Measurements from ENCODE around the gene SLC1A1. TPM values are rescaled to one million over a fixed set of nuclear protein-coding genes. Genes with fewer than 3 reads are reported as not detected.

Gene SLC1A1
- total RNA-seq, 1 donor from 2014 or later = 52.7 TPM

GRCh38 chr9:4490705-4491625, 697 bp downstream of the SLC1A1 start:
- no peaks in the 10 kb centered on the region for H3K9me3 ChIP-seq
- H3K27ac ChIP-seq = peak overlapping the region; percentile 65
- no peak for ATAC-seq
- no peaks in the 10 kb centered on the region for H3K36me3 ChIP-seq
- H3K4me1 ChIP-seq = peaks cover 14% of the 10 kb centered on the region
- H3K27me3 ChIP-seq = no peaks in the 10 kb centered on the region
- DNase-seq = peak; percentile 66
- peak overlapping the region; percentile 72 for H3K4me3 ChIP-seq
- TF ChIP-seq CTCF (IDR thresholded peaks at IDR 0.05) = no peak
- intact Hi-C loops (cut with DNase I) = no loop called here

DNA sequence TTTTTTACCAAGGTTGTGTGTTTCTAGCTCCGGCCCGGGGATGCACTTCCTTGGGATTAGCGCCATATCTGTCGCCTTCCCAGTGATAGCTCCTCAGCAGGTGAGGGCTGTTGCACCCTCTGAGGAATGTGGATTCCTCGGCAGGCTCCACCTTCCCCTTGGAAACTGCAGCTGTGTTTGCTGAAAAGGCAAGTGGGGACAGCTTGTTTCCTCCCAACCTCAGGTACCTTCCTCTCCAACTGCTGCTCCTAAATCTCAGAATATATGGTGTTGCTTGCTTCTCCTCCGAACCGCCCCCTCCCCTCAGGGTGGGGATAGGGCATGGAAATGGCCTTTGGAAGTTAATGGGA, 1.3 kb downstream of the SLC1A1 start:
- DNase-seq (peak; percentile 69), ATAC-seq (peak; percentile 74)
- peak overlapping the region; percentile 65 for H3K27ac ChIP-seq
- intact Hi-C loops (cut with DNase I) = no loop called here
- peak overlapping the region; percentile 72 for H3K4me3 ChIP-seq
- no peaks in the 10 kb centered on the region for H3K36me3 ChIP-seq
- H3K4me1 ChIP-seq = peaks cover 14% of the 10 kb centered on the region
- TF ChIP-seq CTCF (IDR thresholded peaks at IDR 0.05) = no peak
- H3K27me3 ChIP-seq = no peaks in the 10 kb centered on the region
- H3K9me3 ChIP-seq = no peaks in the 10 kb centered on the region

- no peak for TF ChIP-seq CTCF (IDR thresholded peaks at IDR 0.05)
- ATAC-seq (no peak), DNase-seq (no peak)
- Histone ChIP-seq H3K9me3 (no peaks in the 10 kb centered on the region), H3K4me1 (peaks cover 14% of the 10 kb centered on the region), H3K4me3 (no peak overlapping the region), H3K36me3 (no peaks in the 10 kb centered on the region), H3K27ac (no peak overlapping the region), H3K27me3 (no peaks in the 10 kb centered on the region)
- intact Hi-C loops (cut with DNase I) = no loop called here
Observed at GRCh38 chr9:4494332-4494731, 4.1 kb downstream of the SLC1A1 start.

DNA sequence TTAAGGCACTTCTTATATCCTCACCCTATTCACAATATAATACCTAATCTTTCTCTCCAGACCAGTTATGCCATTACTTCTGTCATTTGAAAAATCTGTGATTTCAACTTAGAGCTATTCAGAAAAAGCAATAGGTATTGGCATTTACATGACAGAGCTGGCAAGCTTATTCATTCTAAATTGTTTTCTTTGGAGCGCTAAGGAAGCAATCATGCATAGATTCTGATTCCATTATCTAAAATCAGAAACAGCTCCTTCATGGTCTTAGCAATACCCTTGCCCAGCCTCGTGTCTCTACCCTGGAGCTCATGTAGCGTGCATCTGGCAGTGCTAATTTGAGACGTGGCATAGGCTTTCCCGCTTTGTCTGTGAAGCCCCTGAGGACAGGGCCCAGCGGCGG, 4.5 kb downstream of the SLC1A1 start:
- H3K36me3 ChIP-seq = no peaks in the 10 kb centered on the region
- intact Hi-C loops (cut with DNase I) = no loop called here
- no peak overlapping the region for H3K27ac ChIP-seq
- no peaks in the 10 kb centered on the region for H3K27me3 ChIP-seq
- no peak overlapping the region for H3K4me3 ChIP-seq
- DNase-seq (no peak), ATAC-seq (no peak)
- H3K4me1 ChIP-seq = peaks cover 14% of the 10 kb centered on the region
- H3K9me3 ChIP-seq = no peaks in the 10 kb centered on the region
- no peak for TF ChIP-seq CTCF (IDR thresholded peaks at IDR 0.05)

GRCh38 chr9:4495537-4495936, 5.3 kb downstream of the SLC1A1 start:
- ATAC-seq = no peak
- intact Hi-C loops (cut with DNase I) = no loop called here
- H3K36me3 ChIP-seq = no peaks in the 10 kb centered on the region

More at GRCh38 chr9:4495537-4495936, 5.3 kb downstream of the SLC1A1 start:
- no peak overlapping the region for H3K27ac ChIP-seq
- no peaks in the 10 kb centered on the region for H3K27me3 ChIP-seq
- no peak for TF ChIP-seq CTCF (IDR thresholded peaks at IDR 0.05)
- H3K4me1 ChIP-seq = peaks cover 13% of the 10 kb centered on the region
- no peak for DNase-seq
- no peak overlapping the region for H3K4me3 ChIP-seq
- H3K9me3 ChIP-seq = no peaks in the 10 kb centered on the region

Measured in upper lobe of right lung (tissue), 1 donor.